Posterior cingulate gyrus (tissue), 11 donors: Measurements from ENCODE around the gene OPN4.

Experiments used
- DNase-seq, 10 donors: peaks; one replicate each; pipeline versions ENCODE4 v3.0.0 to v3.0.0-alpha.2; 2020 to 2021; ENCODE audit warnings: mixed read lengths in 3 of 10
- intact Hi-C: fragments of 100-400 bp; cut with DNase I; formaldehyde crosslinking; loops from one replicate; pipeline ENCODE4 v1.15.1; 2023

Gene OPN4

GRCh38 chr10:86646933-86647332 lies 7.4 kb upstream of the OPN4 start:
- intact Hi-C loops = no loop called here

GRCh38 chr10:86647773-86648703 lies 6.3 kb upstream of the OPN4 start:
- intact Hi-C loops = no loop called here
- peak in 3 of 10 donors; percentile 8 to 54 (median 46) for DNase-seq

More at GRCh38 chr10:86646933-86647332, 7.4 kb upstream of the OPN4 start:
- DNase-seq = no peak

GRCh38 chr10:86648704-86649427 lies 5.5 kb upstream of the OPN4 start:
- intact Hi-C loops = no loop called here
- peak in 3 of 10 donors; percentile 35 to 73 (median 73) for DNase-seq

GRCh38 chr10:86649471-86650150 lies 4.7 kb upstream of the OPN4 start:
- intact Hi-C loops = no loop called here
- DNase-seq = peak in 2 of 10 donors; percentile 25 to 62

GRCh38 chr10:86650151-86650550 lies 4.2 kb upstream of the OPN4 start:
- peak in 1 of 10 donors; percentile 69 for DNase-seq
- intact Hi-C loops = no loop called here

- intact Hi-C loops = no loop called here
- peak in 2 of 10 donors; percentile 30 to 44 for DNase-seq
Measured at GRCh38 chr10:86651021-86651471, 3.3 kb upstream of the OPN4 start.

GRCh38 chr10:86651631-86652331 lies 2.6 kb upstream of the OPN4 start:
- intact Hi-C loops = no loop called here
- DNase-seq = peak in 5 of 10 donors; percentile 8 to 81 (median 46)

GRCh38 chr10:86652361-86653202 lies 1.8 kb upstream of the OPN4 start:
- peak in 6 of 10 donors; percentile 4 to 73 (median 20) for DNase-seq

GRCh38 chr10:86653379-86653778 lies 968 bp upstream of the OPN4 start:
- intact Hi-C loops = no loop called here
- peak in 3 of 10 donors; percentile 7 to 9 (median 8) for DNase-seq

More at GRCh38 chr10:86652361-86653202, 1.8 kb upstream of the OPN4 start:
- intact Hi-C loops = no loop called here

GRCh38 chr10:86653987-86654386 lies 360 bp upstream of the OPN4 start:
- DNase-seq = peak in 1 of 10 donors; percentile 0
- intact Hi-C loops = no loop called here

GRCh38 chr10:86655173-86655540 lies 810 bp downstream of the OPN4 start:
- intact Hi-C loops = no loop called here
- peak in 4 of 10 donors; percentile 1 to 66 (median 32) for DNase-seq

GRCh38 chr10:86655596-86655995 lies 1.2 kb downstream of the OPN4 start:
- DNase-seq = peak in 4 of 10 donors; percentile 3 to 55 (median 42)
- intact Hi-C loops = no loop called here

- peak in 3 of 10 donors; percentile 5 to 58 (median 13) for DNase-seq
- intact Hi-C loops = no loop called here
Measured at GRCh38 chr10:86657011-86657395, 2.7 kb downstream of the OPN4 start.

- intact Hi-C loops = no loop called here
- DNase-seq = peak in 6 of 10 donors; percentile 6 to 69 (median 41)
Measured at GRCh38 chr10:86657396-86658011, 3.2 kb downstream of the OPN4 start.

GRCh38 chr10:86658261-86658741 lies 4.0 kb downstream of the OPN4 start:
- intact Hi-C loops = no loop called here
- peak in 6 of 10 donors; percentile 6 to 65 (median 26) for DNase-seq

GRCh38 chr10:86658751-86659150 lies 4.4 kb downstream of the OPN4 start:
- peak in 2 of 10 donors; percentile 31 to 58 for DNase-seq
- intact Hi-C loops = no loop called here

- DNase-seq = peak in 6 of 10 donors; percentile 3 to 82 (median 18)
- intact Hi-C loops = no loop called here
Measured at GRCh38 chr10:86659161-86659691, 4.9 kb downstream of the OPN4 start.
